Activated CD4-positive, alpha-beta T cell treated with anti-CD3 and anti-CD28 coated beads, Interleukin-2, Interleukin-4, amounts not matched to agents 100 ng/mL and 50 ng/mL, durations not matched to agents 16 hours and 8 hours (primary cell): ENCODE measurements around the gene DCTN3.
A peak's percentile ranks its signal among the peaks of the same experiment; 100 is the strongest.

Source experiments
- DNase-seq: peaks from one replicate; pipeline ENCODE4 v3.0.0-alpha.2; 2020; ENCODE audit warnings: low spot score

Gene DCTN3

GRCh38 chr9:34590381-34591247 lies 29.7 kb downstream of the DCTN3 start:
- DNase-seq: no peak

GRCh38 chr9:34589636-34590380 lies 30.5 kb downstream of the DCTN3 start, which contains the start of gene CNTFR:
CNTFR (minus strand) TSS chr9:34589724; CDS start chr9:34568981, 20,743 bp downstream.
- DNase-seq: no peak

GRCh38 chr9:34588671-34589635 lies 31.3 kb downstream of the DCTN3 start:
- DNase-seq: no peak

GRCh38 chr9:34587271-34587670 lies 33.0 kb downstream of the DCTN3 start:
- peak; percentile 22 for DNase-seq

GRCh38 chr9:34585946-34586669 lies 34.2 kb downstream of the DCTN3 start:
- no peak for DNase-seq

- no peak for DNase-seq
Measured at GRCh38 chr9:34584970-34585369, 35.3 kb downstream of the DCTN3 start.

- no peak for DNase-seq
Measured at GRCh38 chr9:34582787-34583186, 37.5 kb downstream of the DCTN3 start.

- no peak for DNase-seq
Measured at GRCh38 chr9:34581318-34581717, 39.0 kb downstream of the DCTN3 start.

GRCh38 chr9:34580358-34580757 lies 39.9 kb downstream of the DCTN3 start:
- DNase-seq: no peak

- no peak for DNase-seq
Measured at GRCh38 chr9:34579808-34580163, 40.5 kb downstream of the DCTN3 start.

GRCh38 chr9:34579104-34579807 lies 41.0 kb downstream of the DCTN3 start:
- no peak for DNase-seq

- no peak for DNase-seq
Measured at GRCh38 chr9:34578241-34579103, 41.8 kb downstream of the DCTN3 start.

GRCh38 chr9:34577400-34578240 lies 42.7 kb downstream of the DCTN3 start:
- DNase-seq: no peak

GRCh38 chr9:34576597-34577399 lies 43.5 kb downstream of the DCTN3 start:
- DNase-seq: no peak

GRCh38 chr9:34575862-34576596 lies 44.3 kb downstream of the DCTN3 start:
- no peak for DNase-seq

GRCh38 chr9:34575241-34575640 lies 45.1 kb downstream of the DCTN3 start:
- no peak for DNase-seq

- DNase-seq: no peak
Measured at GRCh38 chr9:34574571-34574970, 45.7 kb downstream of the DCTN3 start.
